Measurements from ENCODE around the gene PLCG2. TPM values are rescaled to one million over a fixed set of nuclear protein-coding genes. Genes with fewer than 3 reads are reported as not detected.

PLCG2 gene
- total and polyA plus RNA-seq, 2 of the 8 experiments (the other 6 are each of a cell fraction or from before 2014, with no cell fraction given), result 6.1 to 6.9 TPM

DNA sequence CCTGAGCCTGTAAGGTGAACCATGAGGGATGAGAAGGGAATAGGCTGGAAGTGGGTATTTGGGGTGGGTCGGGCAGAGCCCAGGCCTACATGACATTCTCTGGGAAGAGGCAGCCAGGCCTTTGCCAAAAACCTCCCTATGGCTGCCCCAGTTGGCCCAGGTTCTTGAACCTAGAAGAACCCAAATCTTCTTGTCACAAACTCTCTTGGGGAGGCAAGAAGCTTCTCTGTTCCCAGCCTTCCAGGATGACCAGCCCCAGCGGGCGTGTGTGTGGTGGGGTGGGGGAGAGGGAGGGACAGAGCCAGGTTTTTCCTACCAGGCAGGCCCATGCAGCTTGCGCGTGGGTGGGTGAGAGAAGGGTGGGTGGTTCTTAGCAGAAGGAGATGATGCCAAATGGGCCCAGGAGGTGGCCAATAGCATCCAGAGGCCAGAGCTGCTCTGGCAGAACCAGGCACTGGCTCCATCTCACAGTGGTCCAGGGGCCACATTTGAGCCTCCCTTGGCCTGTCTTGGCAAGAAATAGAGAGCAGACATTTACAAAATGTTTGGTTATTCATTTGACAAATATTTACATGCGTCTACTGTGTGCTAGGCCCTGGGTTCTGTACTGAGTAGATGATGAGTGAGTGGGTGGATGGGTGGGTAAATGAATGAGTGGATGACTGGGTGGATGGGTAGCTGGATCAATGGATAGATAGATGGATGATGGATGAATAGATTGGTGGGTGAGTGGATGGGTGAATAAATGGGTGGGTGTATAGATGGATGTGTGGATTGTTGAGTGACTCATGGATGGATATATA lies 44.3 kb upstream of the PLCG2 start (continued):
- TF ChIP-seq, protein P1, sequence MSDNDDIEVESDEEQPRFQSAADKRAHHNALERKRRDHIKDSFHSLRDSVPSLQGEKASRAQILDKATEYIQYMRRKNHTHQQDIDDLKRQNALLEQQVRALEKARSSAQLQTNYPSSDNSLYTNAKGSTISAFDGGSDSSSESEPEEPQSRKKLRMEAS (IDR thresholded peaks at IDR 0.05), result no peak
- TF ChIP-seq, protein P2, sequence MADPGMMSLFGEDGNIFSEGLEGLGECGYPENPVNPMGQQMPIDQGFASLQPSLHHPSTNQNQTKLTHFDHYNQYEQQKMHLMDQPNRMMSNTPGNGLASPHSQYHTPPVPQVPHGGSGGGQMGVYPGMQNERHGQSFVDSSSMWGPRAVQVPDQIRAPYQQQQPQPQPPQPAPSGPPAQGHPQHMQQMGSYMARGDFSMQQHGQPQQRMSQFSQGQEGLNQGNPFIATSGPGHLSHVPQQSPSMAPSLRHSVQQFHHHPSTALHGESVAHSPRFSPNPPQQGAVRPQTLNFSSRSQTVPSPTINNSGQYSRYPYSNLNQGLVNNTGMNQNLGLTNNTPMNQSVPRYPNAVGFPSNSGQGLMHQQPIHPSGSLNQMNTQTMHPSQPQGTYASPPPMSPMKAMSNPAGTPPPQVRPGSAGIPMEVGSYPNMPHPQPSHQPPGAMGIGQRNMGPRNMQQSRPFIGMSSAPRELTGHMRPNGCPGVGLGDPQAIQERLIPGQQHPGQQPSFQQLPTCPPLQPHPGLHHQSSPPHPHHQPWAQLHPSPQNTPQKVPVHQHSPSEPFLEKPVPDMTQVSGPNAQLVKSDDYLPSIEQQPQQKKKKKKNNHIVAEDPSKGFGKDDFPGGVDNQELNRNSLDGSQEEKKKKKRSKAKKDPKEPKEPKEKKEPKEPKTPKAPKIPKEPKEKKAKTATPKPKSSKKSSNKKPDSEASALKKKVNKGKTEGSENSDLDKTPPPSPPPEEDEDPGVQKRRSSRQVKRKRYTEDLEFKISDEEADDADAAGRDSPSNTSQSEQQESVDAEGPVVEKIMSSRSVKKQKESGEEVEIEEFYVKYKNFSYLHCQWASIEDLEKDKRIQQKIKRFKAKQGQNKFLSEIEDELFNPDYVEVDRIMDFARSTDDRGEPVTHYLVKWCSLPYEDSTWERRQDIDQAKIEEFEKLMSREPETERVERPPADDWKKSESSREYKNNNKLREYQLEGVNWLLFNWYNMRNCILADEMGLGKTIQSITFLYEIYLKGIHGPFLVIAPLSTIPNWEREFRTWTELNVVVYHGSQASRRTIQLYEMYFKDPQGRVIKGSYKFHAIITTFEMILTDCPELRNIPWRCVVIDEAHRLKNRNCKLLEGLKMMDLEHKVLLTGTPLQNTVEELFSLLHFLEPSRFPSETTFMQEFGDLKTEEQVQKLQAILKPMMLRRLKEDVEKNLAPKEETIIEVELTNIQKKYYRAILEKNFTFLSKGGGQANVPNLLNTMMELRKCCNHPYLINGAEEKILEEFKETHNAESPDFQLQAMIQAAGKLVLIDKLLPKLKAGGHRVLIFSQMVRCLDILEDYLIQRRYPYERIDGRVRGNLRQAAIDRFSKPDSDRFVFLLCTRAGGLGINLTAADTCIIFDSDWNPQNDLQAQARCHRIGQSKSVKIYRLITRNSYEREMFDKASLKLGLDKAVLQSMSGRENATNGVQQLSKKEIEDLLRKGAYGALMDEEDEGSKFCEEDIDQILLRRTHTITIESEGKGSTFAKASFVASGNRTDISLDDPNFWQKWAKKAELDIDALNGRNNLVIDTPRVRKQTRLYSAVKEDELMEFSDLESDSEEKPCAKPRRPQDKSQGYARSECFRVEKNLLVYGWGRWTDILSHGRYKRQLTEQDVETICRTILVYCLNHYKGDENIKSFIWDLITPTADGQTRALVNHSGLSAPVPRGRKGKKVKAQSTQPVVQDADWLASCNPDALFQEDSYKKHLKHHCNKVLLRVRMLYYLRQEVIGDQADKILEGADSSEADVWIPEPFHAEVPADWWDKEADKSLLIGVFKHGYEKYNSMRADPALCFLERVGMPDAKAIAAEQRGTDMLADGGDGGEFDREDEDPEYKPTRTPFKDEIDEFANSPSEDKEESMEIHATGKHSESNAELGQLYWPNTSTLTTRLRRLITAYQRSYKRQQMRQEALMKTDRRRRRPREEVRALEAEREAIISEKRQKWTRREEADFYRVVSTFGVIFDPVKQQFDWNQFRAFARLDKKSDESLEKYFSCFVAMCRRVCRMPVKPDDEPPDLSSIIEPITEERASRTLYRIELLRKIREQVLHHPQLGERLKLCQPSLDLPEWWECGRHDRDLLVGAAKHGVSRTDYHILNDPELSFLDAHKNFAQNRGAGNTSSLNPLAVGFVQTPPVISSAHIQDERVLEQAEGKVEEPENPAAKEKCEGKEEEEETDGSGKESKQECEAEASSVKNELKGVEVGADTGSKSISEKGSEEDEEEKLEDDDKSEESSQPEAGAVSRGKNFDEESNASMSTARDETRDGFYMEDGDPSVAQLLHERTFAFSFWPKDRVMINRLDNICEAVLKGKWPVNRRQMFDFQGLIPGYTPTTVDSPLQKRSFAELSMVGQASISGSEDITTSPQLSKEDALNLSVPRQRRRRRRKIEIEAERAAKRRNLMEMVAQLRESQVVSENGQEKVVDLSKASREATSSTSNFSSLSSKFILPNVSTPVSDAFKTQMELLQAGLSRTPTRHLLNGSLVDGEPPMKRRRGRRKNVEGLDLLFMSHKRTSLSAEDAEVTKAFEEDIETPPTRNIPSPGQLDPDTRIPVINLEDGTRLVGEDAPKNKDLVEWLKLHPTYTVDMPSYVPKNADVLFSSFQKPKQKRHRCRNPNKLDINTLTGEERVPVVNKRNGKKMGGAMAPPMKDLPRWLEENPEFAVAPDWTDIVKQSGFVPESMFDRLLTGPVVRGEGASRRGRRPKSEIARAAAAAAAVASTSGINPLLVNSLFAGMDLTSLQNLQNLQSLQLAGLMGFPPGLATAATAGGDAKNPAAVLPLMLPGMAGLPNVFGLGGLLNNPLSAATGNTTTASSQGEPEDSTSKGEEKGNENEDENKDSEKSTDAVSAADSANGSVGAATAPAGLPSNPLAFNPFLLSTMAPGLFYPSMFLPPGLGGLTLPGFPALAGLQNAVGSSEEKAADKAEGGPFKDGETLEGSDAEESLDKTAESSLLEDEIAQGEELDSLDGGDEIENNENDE (IDR thresholded peaks at IDR 0.05; ENCODE audit: insufficient replicate concordance, low read length), result no peak
